ENCODE data around the gene BRWD1. TPM values are rescaled to one million over a fixed set of nuclear protein-coding genes. Genes with fewer than 3 reads are reported as not detected.

Gene BRWD1
- total RNA-seq, 1 experiment from 2014 or later, result 53.3 TPM

GRCh38 chr21:39334611-39335010 lies 21.2 kb upstream of the BRWD1 start:
- H3K4me1 Mint-ChIP-seq, result peaks cover 10% of the 10 kb centered on the region
- H3K9me3 Mint-ChIP-seq, result no peaks in the 10 kb centered on the region
- H3K4me3 Mint-ChIP-seq, result no peak overlapping the region
- H3K36me3 Mint-ChIP-seq, result no peaks in the 10 kb centered on the region
- no peaks in the 10 kb centered on the region for H3K27me3 Mint-ChIP-seq (ENCODE audit: low read depth)
- TF ChIP-seq ATF3 (CRISPR knock-in tag; conservative IDR thresholded peaks at IDR 0.05), result no peak
- TF ChIP-seq ZNF425 (CRISPR knock-in tag; conservative IDR thresholded peaks at IDR 0.05), result no peak
- TF ChIP-seq MAX (CRISPR knock-in tag; IDR thresholded peaks at IDR 0.05), result no peak
- no peak for TF ChIP-seq ESRRA (CRISPR knock-in tag; IDR thresholded peaks at IDR 0.05; ENCODE audit: borderline replicate concordance)
- TF ChIP-seq STAT6 (CRISPR knock-in tag; conservative IDR thresholded peaks at IDR 0.05; ENCODE audit: low read depth), result no peak
- no peak for TF ChIP-seq GABPB1 (CRISPR knock-in tag; IDR thresholded peaks at IDR 0.05)
- TF ChIP-seq ZNF281 (CRISPR knock-in tag; IDR thresholded peaks at IDR 0.05), result no peak
- TF ChIP-seq ZSCAN18 (CRISPR knock-in tag; IDR thresholded peaks at IDR 0.05), result no peak
- no peak for TF ChIP-seq SP1 (CRISPR knock-in tag; conservative IDR thresholded peaks at IDR 0.05)
- TF ChIP-seq FOXK1 (CRISPR knock-in tag; IDR thresholded peaks at IDR 0.05), result no peak
- no peak for TF ChIP-seq JUN (CRISPR knock-in tag; IDR thresholded peaks at IDR 0.05)
- TF ChIP-seq KAT7 (CRISPR knock-in tag; IDR thresholded peaks at IDR 0.05; ENCODE audit: borderline replicate concordance), result no peak
- no peak for TF ChIP-seq ZNF423 (CRISPR knock-in tag; IDR thresholded peaks at IDR 0.05)
- ChIA-PET CTCF (no interaction called here), POLR2A (no interaction called here)
- H3K27ac Mint-ChIP-seq, result no peak overlapping the region
- DNase-seq (ENCODE audit: low spot score), result no peak
- no peak for ATAC-seq

GRCh38 chr21:39332175-39332574 lies 18.7 kb upstream of the BRWD1 start:
- CTCF ChIA-PET, result no interaction called here
- DNase-seq (ENCODE audit: low spot score) (no peak), ATAC-seq (peak; percentile 80)
- peaks cover 10% of the 10 kb centered on the region for H3K4me1 Mint-ChIP-seq
- H3K27ac Mint-ChIP-seq, result peak overlapping the region; percentile 78; the same call in 1 of the 2 replicates
- no peaks in the 10 kb centered on the region for H3K36me3 Mint-ChIP-seq
- no peaks in the 10 kb centered on the region for H3K27me3 Mint-ChIP-seq (ENCODE audit: low read depth)
- no peak overlapping the region for H3K4me3 Mint-ChIP-seq
- no peaks in the 10 kb centered on the region for H3K9me3 Mint-ChIP-seq
- POLR2A ChIA-PET, result no interaction called here
- no peak for TF ChIP-seq ZNF532 (CRISPR knock-in tag; IDR thresholded peaks at IDR 0.05; ENCODE audit: borderline replicate concordance)
- no peak for TF ChIP-seq ZNF263 (CRISPR knock-in tag; IDR thresholded peaks at IDR 0.05; ENCODE audit: low read depth)
- TF ChIP-seq ZNF219 (CRISPR knock-in tag; IDR thresholded peaks at IDR 0.05; ENCODE audit: borderline replicate concordance), result no peak
- no peak for TF ChIP-seq PRRX2 (CRISPR knock-in tag; IDR thresholded peaks at IDR 0.05)
- TF ChIP-seq TP53 (CRISPR knock-in tag; IDR thresholded peaks at IDR 0.05), result no peak
- no peak for TF ChIP-seq ETV6 (CRISPR knock-in tag; IDR thresholded peaks at IDR 0.05)
- TF ChIP-seq RELA (CRISPR knock-in tag; IDR thresholded peaks at IDR 0.05; ENCODE audit: borderline replicate concordance), result no peak
- no peak for TF ChIP-seq FOXP1 (CRISPR knock-in tag; IDR thresholded peaks at IDR 0.05; ENCODE audit: borderline replicate concordance)

All from WTC11 (cell line).